GM18873 (cell line): ENCODE results near the gene DYNC1I1.

Experiments used
- ATAC-seq: cut with Tn5 transposase; IDR thresholded peaks from one replicate; pipeline ENCODE4 v1.9.1; 2021; ENCODE audit warnings: mild to moderate bottlenecking, moderate library complexity, moderate number of reproducible peaks; ENCODE audit not compliant: unreplicated experiment, low FRiP score

DYNC1I1 gene

GRCh38 chr7:96059075-96059474, 286.7 kb downstream of the DYNC1I1 start:
- no peak for ATAC-seq

- ATAC-seq = no peak
Measured at GRCh38 chr7:96061009-96061408, 288.7 kb downstream of the DYNC1I1 start.

GRCh38 chr7:96061844-96062243, 289.5 kb downstream of the DYNC1I1 start:
- no peak for ATAC-seq

DNA sequence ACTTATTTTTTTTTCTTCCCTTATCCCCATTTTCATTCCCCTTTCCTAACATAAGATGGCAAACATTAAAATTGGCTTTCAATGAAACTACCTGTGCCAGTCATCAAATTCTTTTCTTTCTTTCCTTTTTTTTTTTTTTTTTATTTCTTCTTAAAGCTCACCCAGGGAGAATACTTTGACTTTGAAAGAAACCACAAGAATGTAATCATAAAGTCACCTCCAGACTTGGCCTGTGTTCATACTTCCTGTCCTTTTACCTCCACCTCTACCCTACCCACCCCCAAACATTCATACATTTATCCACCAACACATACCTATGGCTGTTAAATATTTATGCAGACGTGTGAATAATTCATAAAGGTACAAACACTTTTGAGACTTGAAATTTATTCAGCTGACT, 295.0 kb downstream of the DYNC1I1 start:
- ATAC-seq = no peak

DNA sequence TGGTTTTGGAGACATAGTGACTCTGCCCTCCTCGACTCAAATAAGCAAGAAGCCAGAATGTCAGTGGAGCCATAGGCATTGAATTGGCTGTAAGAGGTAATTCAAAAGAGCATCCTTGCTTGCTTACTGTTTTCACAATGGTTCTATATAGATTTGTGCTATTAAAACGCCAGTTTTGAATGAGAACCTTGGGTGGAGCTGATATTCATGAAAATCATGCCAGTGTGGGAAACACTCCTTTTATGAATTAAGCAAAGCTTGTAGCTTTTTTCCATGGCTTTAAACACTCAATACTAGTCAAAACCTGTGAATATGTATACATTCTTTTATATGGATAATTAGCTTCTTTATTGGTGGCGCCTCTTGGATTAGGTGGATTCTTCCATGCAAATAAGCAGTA, 297.0 kb downstream of the DYNC1I1 start:
- ATAC-seq = no peak

DNA sequence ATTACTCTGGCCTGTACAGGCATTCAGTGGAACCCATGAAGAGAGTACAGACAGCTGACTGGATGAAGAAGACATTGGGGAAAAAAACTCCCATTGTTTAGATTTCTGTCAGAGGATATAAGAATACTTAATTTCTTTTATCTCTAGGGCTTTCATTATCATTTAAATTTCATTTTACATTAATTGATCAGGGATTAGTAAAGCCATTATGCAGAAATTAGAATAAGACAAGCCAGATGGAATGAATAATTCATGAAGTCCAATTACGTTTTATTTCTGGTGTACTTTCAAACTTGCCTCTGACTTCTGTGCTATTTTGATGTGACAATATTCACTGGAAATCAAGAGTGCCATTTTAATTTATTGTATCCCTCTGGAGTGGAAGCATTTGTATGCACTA, 302.5 kb downstream of the DYNC1I1 start:
- no peak for ATAC-seq

- ATAC-seq = no peak
Measured at GRCh38 chr7:96075510-96076349, 303.4 kb downstream of the DYNC1I1 start.

DNA sequence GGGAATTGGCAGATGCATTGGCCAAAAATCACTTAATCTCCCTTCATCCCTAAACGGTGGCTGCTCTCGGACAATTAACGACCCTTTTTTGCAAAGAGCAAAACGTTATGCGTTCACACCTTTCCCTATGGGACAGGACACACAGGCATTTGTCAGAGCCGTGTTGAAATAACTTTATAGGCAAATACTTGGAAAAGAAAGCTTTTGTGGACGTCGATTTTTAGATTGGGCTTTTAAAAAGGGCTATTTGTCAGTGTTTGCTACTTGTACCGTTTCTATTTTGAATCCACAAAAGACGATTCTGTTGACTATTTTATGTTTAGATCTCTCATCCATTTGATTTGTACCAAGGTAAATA, 304.0 kb downstream of the DYNC1I1 start:
- no peak for ATAC-seq

DNA sequence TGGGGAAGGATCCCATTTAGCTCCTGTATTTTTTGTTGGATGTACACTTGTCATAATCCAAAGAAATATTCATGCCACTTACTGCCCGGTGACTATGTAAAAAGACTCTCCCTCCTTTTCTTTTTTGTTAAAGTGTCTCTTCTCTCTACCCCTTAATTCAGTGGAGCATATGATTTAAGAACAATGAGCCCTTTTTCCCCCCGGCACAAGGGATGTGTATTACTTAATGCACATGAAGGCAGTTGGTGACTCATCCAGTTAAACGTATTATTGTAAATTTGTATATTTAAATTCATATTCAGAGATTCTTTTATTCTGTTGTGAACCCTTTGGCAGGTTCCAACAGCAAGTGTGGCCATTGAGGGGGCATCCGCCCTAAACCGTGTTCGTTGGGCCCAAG, 307.7 kb downstream of the DYNC1I1 start:
- ATAC-seq = no peak

DNA sequence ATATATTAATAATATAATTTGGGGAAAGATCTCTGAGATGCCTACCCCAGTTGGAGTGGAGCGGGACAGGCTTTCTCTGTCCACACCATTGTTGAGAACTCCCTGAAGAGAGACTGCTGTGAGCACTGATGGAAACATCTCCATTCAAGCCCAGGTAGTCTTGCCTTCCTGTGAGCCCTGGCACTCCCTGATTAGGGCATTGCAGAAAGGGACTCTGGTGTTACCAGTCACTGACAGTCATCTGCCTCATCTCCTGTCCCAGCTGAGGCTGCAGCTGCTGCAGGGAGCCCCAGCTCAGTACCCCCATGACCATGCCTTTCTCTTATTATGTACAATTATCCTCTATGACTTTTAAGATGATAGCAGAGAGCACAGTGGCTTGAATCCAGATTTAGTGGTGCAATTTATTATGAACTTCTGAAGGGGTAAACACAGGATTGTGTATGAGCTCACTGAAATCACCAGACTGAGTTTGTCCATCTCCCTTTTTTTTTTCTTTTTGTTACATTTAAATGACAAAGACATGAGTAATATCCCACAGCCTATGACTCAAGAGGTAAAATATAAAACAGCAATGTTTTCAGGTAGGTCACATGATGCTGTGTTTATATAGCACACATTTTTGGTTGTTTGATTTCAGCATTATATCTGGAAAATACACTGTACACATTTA, 312.7 kb downstream of the DYNC1I1 start:
- no peak for ATAC-seq

- no peak for ATAC-seq
Measured at GRCh38 chr7:96085953-96086352, 313.6 kb downstream of the DYNC1I1 start.

GRCh38 chr7:96088579-96088978, 316.2 kb downstream of the DYNC1I1 start:
- ATAC-seq = no peak

GRCh38 chr7:96089511-96089910, 317.2 kb downstream of the DYNC1I1 start:
- no peak for ATAC-seq

GRCh38 chr7:96090756-96091155, 318.4 kb downstream of the DYNC1I1 start:
- ATAC-seq = no peak

GRCh38 chr7:96093435-96093834, 321.1 kb downstream of the DYNC1I1 start:
- no peak for ATAC-seq

GRCh38 chr7:96097835-96098234, 325.5 kb downstream of the DYNC1I1 start:
- no peak for ATAC-seq

DNA sequence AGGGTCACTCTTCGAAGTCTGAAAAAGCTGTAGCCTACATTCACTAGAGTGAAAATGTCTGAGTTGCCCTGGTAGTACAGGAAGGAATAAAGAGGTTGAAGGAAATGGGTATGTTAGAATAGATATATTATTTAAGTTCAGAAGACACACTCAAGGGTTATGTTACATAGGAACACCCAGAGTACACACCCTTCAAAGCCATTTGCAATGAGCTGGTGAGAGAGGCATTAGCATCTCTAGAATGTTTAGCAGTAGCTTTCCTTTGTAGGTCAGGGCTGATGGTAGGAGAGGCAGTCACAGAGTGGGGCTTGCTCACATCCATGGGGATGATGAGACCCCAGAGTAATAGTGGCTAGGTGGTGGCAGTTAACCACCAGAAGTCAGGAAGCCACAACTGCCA, 328.4 kb downstream of the DYNC1I1 start:
- no peak for ATAC-seq

GRCh38 chr7:96102096-96102811, 329.9 kb downstream of the DYNC1I1 start:
- no peak for ATAC-seq

GRCh38 chr7:96104984-96105383, 332.6 kb downstream of the DYNC1I1 start:
- ATAC-seq = no peak

DNA sequence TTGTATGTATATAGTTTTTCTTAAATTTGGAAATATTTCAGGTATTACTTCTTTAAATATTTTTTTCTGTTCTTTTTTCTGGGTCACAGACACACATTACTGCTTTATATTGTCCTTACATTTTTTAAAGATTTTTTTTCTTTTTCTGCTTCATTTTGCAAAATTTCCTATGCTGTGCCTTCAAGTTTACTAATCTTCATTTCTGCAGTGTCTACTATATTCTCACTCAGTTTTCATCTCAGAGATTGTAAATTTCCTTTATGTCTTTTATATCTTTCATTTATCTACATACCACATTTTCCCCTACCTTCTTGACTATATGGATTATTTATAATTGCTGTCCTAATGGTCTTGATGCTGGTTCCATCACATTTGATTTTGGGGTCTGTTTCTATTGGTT, 339.1 kb downstream of the DYNC1I1 start:
- no peak for ATAC-seq

GRCh38 chr7:96114190-96114589, 341.8 kb downstream of the DYNC1I1 start:
- no peak for ATAC-seq
